Measurements from ENCODE around the gene TRIM45. TPM values are rescaled to one million over a fixed set of nuclear protein-coding genes. Genes with fewer than 3 reads are reported as not detected.
A peak's percentile ranks its signal among the peaks of the same experiment; 100 is the strongest.

The TRIM45 gene, protein sequence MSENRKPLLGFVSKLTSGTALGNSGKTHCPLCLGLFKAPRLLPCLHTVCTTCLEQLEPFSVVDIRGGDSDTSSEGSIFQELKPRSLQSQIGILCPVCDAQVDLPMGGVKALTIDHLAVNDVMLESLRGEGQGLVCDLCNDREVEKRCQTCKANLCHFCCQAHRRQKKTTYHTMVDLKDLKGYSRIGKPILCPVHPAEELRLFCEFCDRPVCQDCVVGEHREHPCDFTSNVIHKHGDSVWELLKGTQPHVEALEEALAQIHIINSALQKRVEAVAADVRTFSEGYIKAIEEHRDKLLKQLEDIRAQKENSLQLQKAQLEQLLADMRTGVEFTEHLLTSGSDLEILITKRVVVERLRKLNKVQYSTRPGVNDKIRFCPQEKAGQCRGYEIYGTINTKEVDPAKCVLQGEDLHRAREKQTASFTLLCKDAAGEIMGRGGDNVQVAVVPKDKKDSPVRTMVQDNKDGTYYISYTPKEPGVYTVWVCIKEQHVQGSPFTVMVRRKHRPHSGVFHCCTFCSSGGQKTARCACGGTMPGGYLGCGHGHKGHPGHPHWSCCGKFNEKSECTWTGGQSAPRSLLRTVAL
- total RNA-seq (ENCODE audit: unreplicated experiment) = 7.0 TPM
- long read RNA-seq = 0 reads

- H3K27ac Mint-ChIP-seq (ENCODE audit: unreplicated experiment) = peak within 1 kb of the TSS; percentile 83
- H3K36me3 Mint-ChIP-seq (ENCODE audit: low read depth, unreplicated experiment) = peaks cover 7% of the 10 kb centered on the region
- H3K9me3 Mint-ChIP-seq (ENCODE audit: unreplicated experiment) = no peaks in the 10 kb centered on the region
- H3K4me1 Mint-ChIP-seq (ENCODE audit: unreplicated experiment) = peaks cover 6% of the 10 kb centered on the region
- peak; percentile 49 for TF ChIP-seq CTCF (IDR thresholded peaks at IDR 0.05; ENCODE audit: unreplicated experiment)
- DNase-seq (ENCODE audit: low spot score) = peak; percentile 93
- peak within 1 kb of the TSS; percentile 95 for H3K4me3 Mint-ChIP-seq (ENCODE audit: unreplicated experiment)
- H3K27me3 Mint-ChIP-seq (ENCODE audit: unreplicated experiment) = peaks cover 3% of the 10 kb centered on the region
Measured at GRCh38 chr1:117121589-117122329, at the start of gene TRIM45. TRIM45 (minus strand) TSS chr1:117121749; CDS start chr1:117121201, 548 bp downstream.

- Mint-ChIP-seq H3K4me3 (ENCODE audit: unreplicated experiment) (no peak overlapping the region), H3K4me1 (ENCODE audit: unreplicated experiment) (no peaks in the 10 kb centered on the region), H3K27ac (ENCODE audit: unreplicated experiment) (no peak overlapping the region), H3K27me3 (ENCODE audit: unreplicated experiment) (no peaks in the 10 kb centered on the region), H3K36me3 (ENCODE audit: low read depth, unreplicated experiment) (no peaks in the 10 kb centered on the region), H3K9me3 (ENCODE audit: unreplicated experiment) (no peaks in the 10 kb centered on the region)
- DNase-seq (ENCODE audit: low spot score) = no peak
- no peak for TF ChIP-seq CTCF (IDR thresholded peaks at IDR 0.05; ENCODE audit: unreplicated experiment)
Measured at GRCh38 chr1:117169871-117170596, 48.5 kb upstream of the TRIM45 start.

GRCh38 chr1:117167402-117167801 is 45.9 kb upstream of the TRIM45 start:
- Mint-ChIP-seq H3K4me3 (ENCODE audit: unreplicated experiment) (no peak overlapping the region), H3K9me3 (ENCODE audit: unreplicated experiment) (no peaks in the 10 kb centered on the region), H3K4me1 (ENCODE audit: unreplicated experiment) (peaks cover 16% of the 10 kb centered on the region), H3K27me3 (ENCODE audit: unreplicated experiment) (no peaks in the 10 kb centered on the region), H3K27ac (ENCODE audit: unreplicated experiment) (no peak overlapping the region), H3K36me3 (ENCODE audit: low read depth, unreplicated experiment) (no peaks in the 10 kb centered on the region)
- DNase-seq (ENCODE audit: low spot score) = no peak
- TF ChIP-seq CTCF (IDR thresholded peaks at IDR 0.05; ENCODE audit: unreplicated experiment) = no peak

DNA sequence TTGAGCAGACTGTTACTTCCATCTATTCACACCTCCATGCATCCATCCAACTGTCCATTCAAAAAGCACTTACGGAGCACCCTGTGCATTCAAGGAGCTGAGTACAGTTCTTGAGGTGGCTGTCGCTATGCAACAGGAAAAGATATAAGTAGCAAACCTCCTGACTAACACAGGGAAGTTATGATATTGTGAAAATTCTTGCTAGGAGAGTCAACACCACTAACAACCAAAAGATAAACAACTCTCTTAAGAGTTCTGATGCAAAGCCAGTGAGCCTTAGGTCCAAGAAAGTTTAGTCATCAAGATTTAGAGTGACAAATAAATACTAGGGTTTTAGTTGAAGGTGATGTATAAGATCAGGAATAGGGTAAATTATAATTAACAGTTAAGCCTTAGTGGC is 44.5 kb upstream of the TRIM45 start:
- no peak overlapping the region for H3K27ac Mint-ChIP-seq (ENCODE audit: unreplicated experiment)
- no peaks in the 10 kb centered on the region for H3K36me3 Mint-ChIP-seq (ENCODE audit: low read depth, unreplicated experiment)
- H3K4me1 Mint-ChIP-seq (ENCODE audit: unreplicated experiment) = peaks cover 16% of the 10 kb centered on the region
- TF ChIP-seq CTCF (IDR thresholded peaks at IDR 0.05; ENCODE audit: unreplicated experiment) = no peak
- no peak overlapping the region for H3K4me3 Mint-ChIP-seq (ENCODE audit: unreplicated experiment)
- no peaks in the 10 kb centered on the region for H3K9me3 Mint-ChIP-seq (ENCODE audit: unreplicated experiment)
- H3K27me3 Mint-ChIP-seq (ENCODE audit: unreplicated experiment) = no peaks in the 10 kb centered on the region
- DNase-seq (ENCODE audit: low spot score) = no peak

All from endothelial cell (in vitro differentiated cells).